Activated naive CD8-positive, alpha-beta T cell (primary cell): ENCODE results near the gene CCDC178.

Experiments used
- H3K27ac Mint-ChIP-seq: one replicate; pipeline ENCODE4 v1.8.0; 2021; ENCODE audit warnings: mixed read lengths
- H3K27me3 Mint-ChIP-seq: one replicate; pipeline ENCODE4 v1.8.0; 2021; ENCODE audit warnings: mixed read lengths
- H3K36me3 Mint-ChIP-seq: one replicate; pipeline ENCODE4 v1.8.0; 2021; ENCODE audit warnings: mixed read lengths
- H3K4me1 Mint-ChIP-seq: one replicate; pipeline ENCODE4 v1.8.0; 2021; ENCODE audit warnings: low read depth, mixed read lengths
- H3K4me3 Mint-ChIP-seq: one replicate; pipeline ENCODE4 v1.8.0; 2021; ENCODE audit warnings: mild to moderate bottlenecking, mixed read lengths
- H3K9me3 Mint-ChIP-seq: one replicate; pipeline ENCODE4 v1.8.0; 2021; ENCODE audit warnings: low read depth, mixed read lengths

Gene CCDC178

DNA sequence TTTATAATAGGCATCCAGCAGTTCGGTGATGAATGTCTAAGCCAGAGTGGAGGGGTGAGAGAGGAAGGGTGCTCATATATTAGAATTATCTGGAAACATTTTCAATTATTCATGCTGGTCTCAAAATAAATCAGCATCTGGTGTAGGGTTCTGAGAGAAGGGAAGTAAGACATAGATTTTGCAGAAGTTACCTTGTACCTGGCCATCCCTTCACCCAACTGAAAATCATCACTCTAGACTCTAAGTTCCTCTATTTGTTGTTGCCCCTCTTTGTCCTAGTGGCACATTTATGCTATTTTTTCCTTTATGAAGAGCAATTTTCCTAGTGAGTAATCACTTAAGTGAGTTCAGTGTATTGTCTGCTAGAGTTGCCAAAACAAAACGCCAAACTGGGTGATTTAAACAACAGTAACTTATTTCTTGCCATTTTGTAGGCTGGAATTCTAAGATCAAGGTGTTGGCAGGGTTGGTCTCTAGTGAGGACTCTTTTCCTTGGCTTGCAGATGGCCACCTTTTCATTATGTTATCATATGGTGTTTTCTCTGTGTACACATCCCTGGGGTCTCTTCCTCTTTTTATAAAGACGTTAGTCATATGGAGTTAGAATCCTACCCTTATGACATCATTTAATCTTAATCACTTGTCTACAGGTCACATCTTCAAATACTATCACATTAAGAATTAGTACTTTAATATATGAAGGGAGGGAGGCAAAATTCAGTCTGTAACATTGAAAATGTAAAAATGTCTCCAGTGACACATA lies 537.8 kb downstream of the CCDC178 start:
- H3K36me3 Mint-ChIP-seq, result no peaks in the 10 kb centered on the region
- no peaks in the 10 kb centered on the region for H3K4me1 Mint-ChIP-seq
- H3K27me3 Mint-ChIP-seq, result no peaks in the 10 kb centered on the region
- H3K9me3 Mint-ChIP-seq, result peaks cover 18% of the 10 kb centered on the region
- no peak overlapping the region for H3K4me3 Mint-ChIP-seq
- H3K27ac Mint-ChIP-seq, result no peak overlapping the region

DNA sequence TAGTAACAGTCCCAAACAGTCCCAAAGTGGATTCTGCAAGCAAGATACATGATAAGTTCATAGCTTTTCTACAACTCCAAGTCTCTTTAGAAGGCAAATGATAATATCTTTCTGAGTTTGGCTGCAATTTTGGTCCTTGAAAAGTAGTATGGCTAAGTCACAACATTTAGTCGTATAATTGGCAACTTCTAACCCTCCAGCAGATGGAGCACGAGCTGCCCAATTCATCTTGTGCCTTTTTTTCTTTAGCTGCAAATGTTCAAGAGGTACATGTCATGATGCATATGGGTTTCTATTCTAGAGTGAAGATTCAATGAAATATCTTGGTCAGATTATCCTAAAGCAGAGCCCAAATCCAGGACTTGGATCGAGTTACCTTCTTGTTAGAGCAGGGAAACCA lies 540.7 kb downstream of the CCDC178 start:
- H3K4me3 Mint-ChIP-seq, result no peak overlapping the region
- H3K27me3 Mint-ChIP-seq, result no peaks in the 10 kb centered on the region
- H3K4me1 Mint-ChIP-seq, result no peaks in the 10 kb centered on the region
- H3K9me3 Mint-ChIP-seq, result peaks cover 16% of the 10 kb centered on the region
- no peak overlapping the region for H3K27ac Mint-ChIP-seq
- no peaks in the 10 kb centered on the region for H3K36me3 Mint-ChIP-seq

DNA sequence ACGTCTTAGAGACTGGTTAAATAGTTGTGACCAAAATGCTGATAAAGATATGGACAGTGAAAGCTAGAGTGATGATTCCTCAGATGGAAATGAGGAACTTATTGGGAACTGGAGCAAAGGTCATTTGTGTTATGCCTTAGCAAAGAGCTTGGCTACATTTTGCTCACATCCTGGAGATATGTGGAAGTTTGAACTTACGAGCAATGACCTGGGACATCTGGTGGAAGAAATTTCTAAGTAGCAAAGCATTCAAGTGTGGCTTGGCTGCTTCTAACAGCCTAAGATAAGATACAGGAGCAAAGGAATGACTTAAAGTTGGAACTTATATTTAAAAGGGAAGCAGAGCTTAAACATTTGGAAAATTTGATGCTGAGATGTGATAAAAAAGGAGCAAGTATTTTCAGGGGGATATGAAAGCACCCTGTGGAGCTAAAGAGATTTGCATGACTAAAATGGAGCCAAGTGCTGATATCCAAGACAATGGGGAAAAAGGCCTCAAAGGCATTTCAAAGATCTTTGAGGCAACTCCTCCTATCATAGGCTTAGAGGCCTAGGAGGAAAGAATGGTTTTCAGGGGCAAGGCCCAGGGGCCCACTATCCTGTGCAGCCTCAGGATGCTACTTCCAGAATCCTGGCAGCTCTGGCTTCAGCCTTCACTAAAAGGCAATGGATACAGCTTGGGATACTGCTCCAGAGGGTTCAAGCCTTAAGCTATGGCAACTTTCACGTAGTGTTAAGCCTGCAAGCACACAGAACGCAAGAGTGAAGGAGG lies 543.6 kb downstream of the CCDC178 start:
- Mint-ChIP-seq H3K36me3 (no peaks in the 10 kb centered on the region), H3K4me3 (no peak overlapping the region), H3K9me3 (peaks cover 13% of the 10 kb centered on the region), H3K4me1 (no peaks in the 10 kb centered on the region), H3K27me3 (no peaks in the 10 kb centered on the region), H3K27ac (no peak overlapping the region)

DNA sequence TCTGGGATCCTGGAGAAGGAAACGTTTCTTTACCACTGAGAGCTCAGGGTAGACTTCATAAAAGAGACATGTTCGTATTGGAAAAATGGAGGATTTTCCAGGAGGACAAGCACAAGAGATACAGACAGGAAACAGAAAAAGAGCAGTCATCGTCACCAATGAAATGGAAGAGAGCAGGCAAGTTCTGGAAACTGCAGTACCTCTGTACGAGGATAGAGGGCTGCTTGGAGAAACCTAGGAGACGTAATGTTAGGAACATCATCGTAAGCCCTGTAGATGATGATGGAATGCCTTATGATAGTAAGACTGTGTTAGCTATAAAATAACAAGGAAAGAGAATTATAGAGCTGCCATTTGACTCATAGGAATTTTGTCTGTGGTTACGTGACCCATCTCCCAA lies 546.6 kb downstream of the CCDC178 start:
- H3K27me3 Mint-ChIP-seq, result no peaks in the 10 kb centered on the region
- H3K36me3 Mint-ChIP-seq, result no peaks in the 10 kb centered on the region
- no peaks in the 10 kb centered on the region for H3K4me1 Mint-ChIP-seq
- no peak overlapping the region for H3K4me3 Mint-ChIP-seq
- no peak overlapping the region for H3K27ac Mint-ChIP-seq
- peaks cover 9% of the 10 kb centered on the region for H3K9me3 Mint-ChIP-seq

DNA sequence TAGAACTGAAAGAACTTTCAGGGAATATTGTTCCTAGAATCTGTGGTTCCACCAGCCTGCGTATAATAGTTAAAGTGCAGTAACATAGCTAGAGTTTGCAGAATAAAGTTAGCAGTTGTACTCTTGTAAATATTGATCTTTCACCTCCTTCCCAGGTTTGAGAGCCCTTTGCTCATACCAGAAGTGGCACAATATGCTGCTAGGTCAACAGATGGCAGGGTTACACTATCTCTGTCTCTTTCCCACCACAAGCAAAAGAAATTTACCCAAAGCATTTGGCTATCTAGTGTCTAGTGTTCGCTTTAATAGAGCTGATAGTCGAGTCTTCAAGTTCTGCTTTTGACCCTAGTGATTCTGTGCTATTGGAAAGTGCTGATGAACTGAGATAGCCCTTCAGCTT lies 548.7 kb downstream of the CCDC178 start:
- H3K27me3 Mint-ChIP-seq, result no peaks in the 10 kb centered on the region
- H3K4me1 Mint-ChIP-seq, result no peaks in the 10 kb centered on the region
- no peak overlapping the region for H3K27ac Mint-ChIP-seq
- H3K9me3 Mint-ChIP-seq, result peaks cover 6% of the 10 kb centered on the region
- no peaks in the 10 kb centered on the region for H3K36me3 Mint-ChIP-seq
- H3K4me3 Mint-ChIP-seq, result no peak overlapping the region

DNA sequence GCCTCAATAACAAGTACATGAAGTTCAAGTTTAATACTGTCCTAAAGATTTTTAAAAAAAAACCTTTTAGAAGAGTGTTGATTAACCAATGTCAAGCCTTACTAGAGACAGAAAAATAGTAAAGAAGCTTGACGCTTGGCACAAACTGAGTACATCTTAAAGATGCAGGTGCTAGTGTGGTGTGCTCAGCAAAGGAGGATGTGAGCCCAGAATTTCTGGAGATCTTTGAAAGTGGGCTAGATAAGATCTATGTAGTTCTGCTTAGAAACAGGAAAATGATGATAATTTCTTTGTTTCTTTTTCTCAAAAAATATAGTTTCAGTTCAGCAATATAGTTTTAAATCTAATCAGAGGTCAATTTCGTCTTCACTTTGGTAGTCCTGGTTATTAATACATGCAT lies 549.4 kb downstream of the CCDC178 start:
- Mint-ChIP-seq H3K4me3 (no peak overlapping the region), H3K27ac (no peak overlapping the region), H3K4me1 (no peaks in the 10 kb centered on the region), H3K9me3 (no peaks in the 10 kb centered on the region), H3K36me3 (no peaks in the 10 kb centered on the region), H3K27me3 (no peaks in the 10 kb centered on the region)

DNA sequence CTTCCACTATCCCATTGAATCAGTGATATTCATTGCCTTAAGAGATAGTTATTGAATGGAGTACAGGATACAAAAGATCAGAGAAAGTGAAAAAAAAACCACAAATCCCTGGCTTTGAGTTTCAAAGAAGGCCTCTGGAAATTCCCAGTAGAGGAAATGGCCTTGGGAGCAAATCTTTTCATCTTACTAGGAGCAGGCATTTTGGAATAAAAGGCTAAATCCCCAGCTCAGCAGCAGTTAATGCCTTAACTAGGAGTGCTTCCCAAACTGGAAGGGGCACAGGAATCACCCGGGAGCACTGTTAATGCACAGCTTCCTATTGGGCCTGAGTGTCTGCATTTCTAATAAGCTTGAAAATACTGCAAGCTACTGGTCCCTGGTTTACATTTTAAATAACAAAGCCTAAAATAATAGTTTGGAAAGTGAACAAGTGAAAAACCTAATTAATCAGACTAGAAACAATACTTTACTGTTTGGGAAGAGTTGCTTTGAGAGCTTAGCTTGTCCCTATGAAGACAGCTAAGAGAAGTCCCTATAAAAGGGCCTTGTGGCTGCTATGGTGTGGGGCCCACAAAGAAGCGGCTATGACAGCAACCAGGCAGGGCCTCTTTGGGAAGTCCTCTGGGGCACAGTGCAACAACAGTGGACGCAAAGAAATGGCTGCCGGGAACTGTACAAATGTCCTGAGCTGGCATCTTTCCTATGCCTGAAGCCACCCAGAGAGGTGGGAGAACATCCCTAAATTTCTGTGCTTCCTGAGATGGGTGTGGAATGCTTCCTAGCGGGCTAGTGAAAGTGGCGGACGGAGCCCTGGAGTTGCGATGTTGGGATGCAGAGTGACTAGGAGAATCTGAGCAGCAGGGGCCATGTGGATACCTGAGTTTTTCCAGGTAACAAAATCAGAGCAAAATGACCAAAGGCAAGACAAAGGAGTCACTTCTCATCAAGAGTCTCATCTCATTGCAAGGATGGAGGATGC lies 550.6 kb downstream of the CCDC178 start:
- Mint-ChIP-seq H3K4me1 (no peaks in the 10 kb centered on the region), H3K27me3 (no peaks in the 10 kb centered on the region), H3K27ac (no peak overlapping the region), H3K36me3 (no peaks in the 10 kb centered on the region), H3K9me3 (no peaks in the 10 kb centered on the region), H3K4me3 (no peak overlapping the region)

DNA sequence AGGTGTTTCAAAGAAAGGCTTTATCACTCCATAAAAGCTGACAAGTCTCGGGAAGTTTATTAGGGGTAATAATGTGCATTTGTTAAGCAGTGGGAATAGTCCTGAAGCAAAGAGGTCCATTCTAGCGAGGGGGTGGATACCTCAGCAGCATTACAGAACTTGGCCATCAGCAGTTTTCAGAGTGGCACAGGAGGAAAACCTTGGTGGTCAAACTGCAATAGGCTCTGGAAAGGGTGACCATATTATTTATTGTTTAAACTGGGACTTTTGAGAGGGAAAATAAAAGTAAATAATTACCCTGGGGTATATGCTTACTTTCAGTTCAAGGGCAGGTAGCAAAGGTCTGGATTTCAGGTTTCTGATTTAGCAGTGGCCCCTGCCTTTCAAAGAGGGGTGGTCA lies 552.2 kb downstream of the CCDC178 start:
- no peaks in the 10 kb centered on the region for H3K9me3 Mint-ChIP-seq
- no peaks in the 10 kb centered on the region for H3K36me3 Mint-ChIP-seq
- no peak overlapping the region for H3K27ac Mint-ChIP-seq
- H3K4me3 Mint-ChIP-seq, result no peak overlapping the region
- H3K27me3 Mint-ChIP-seq, result no peaks in the 10 kb centered on the region
- no peaks in the 10 kb centered on the region for H3K4me1 Mint-ChIP-seq
